Sciatic nerve (tissue), 2 donors: ENCODE results near the gene TSR1. TPM values are rescaled to one million over a fixed set of nuclear protein-coding genes. Genes with fewer than 3 reads are reported as not detected.
A peak's percentile ranks its signal among the peaks of the same experiment; 100 is the strongest.

Source experiments
- ATAC-seq: fragments of 200-7000 bp; cut with Tn5 transposase; one replicate; pipeline ENCODE4 v1.9.1; 2020; ENCODE audit warnings: mild to moderate bottlenecking, moderate library complexity
- DNase-seq: peaks from one replicate; pipeline ENCODE4 v3.0.0-alpha.2; 2020; ENCODE audit warnings: low spot score
- intact Hi-C: fragments of 100-400 bp; cut with DNase I; formaldehyde crosslinking; loops from one replicate; pipeline ENCODE4 v1.14.2; 2022
- total RNA-seq: library from RNA; stranded (reverse); fragmentation: NEBNext Ultra II Directional; extraction: Animal tissue kit (Norgen Biotek cat#: 25700); gene quantifications from one replicate; pipeline ENCODE4 v1.2.1, GENCODE V29; 2021
- donor health status: DM: no; HTN: no; CAD: no.
- donor health status: DM: no; HTN: no; CAD: no.

The TSR1 gene
- total RNA-seq = 18.4 TPM

GRCh38 chr17:2336215-2336851 is at the start of gene TSR1:
Gene TSR1, minus strand, starts transcription at chr17:2336457. Its CDS starts 30 bp downstream, at chr17:2336427.
- DNase-seq (peak; percentile 94), ATAC-seq (peak; percentile 98)
- intact Hi-C loops = no loop called here

GRCh38 chr17:2385240-2386210 is 49.3 kb upstream of the TSR1 start:
- no peak for ATAC-seq
- intact Hi-C loops = no loop called here
- DNase-seq = no peak

GRCh38 chr17:2384439-2385127 is 48.3 kb upstream of the TSR1 start:
- intact Hi-C loops = no loop called here
- DNase-seq (no peak), ATAC-seq (no peak)

- intact Hi-C loops = no loop called here
- ATAC-seq = no peak
- no peak for DNase-seq
Measured at GRCh38 chr17:2383628-2384167, 47.4 kb upstream of the TSR1 start.

- intact Hi-C loops = no loop called here
- DNase-seq (no peak), ATAC-seq (no peak)
Measured at GRCh38 chr17:2380950-2381649, 44.8 kb upstream of the TSR1 start.

- DNase-seq (no peak), ATAC-seq (no peak)
- intact Hi-C loops = no loop called here
Measured at GRCh38 chr17:2380226-2380922, 44.1 kb upstream of the TSR1 start.

- intact Hi-C loops = loop anchor here (5.0 kb wide), 1 partner anchor 38 kb away; no protein-coding TSS in a partner anchor
- no peak for DNase-seq
- ATAC-seq = no peak
Measured at GRCh38 chr17:2379489-2380225, 43.4 kb upstream of the TSR1 start.

- DNase-seq = no peak
- no peak for ATAC-seq
- intact Hi-C loops = loop anchor here (5.0 kb wide), 1 partner anchor 38 kb away; no protein-coding TSS in a partner anchor
Measured at GRCh38 chr17:2378905-2379304, 42.6 kb upstream of the TSR1 start.

GRCh38 chr17:2377659-2378058 is 41.4 kb upstream of the TSR1 start:
- no peak for DNase-seq
- no peak for ATAC-seq
- intact Hi-C loops = loop anchor here (5.0 kb wide), 1 partner anchor 40 kb away; no protein-coding TSS in a partner anchor

GRCh38 chr17:2376107-2376506 is 39.9 kb upstream of the TSR1 start:
- ATAC-seq = no peak
- intact Hi-C loops = loop anchor here (5.0 kb wide), 1 partner anchor 41 kb away; no protein-coding TSS in a partner anchor
- no peak for DNase-seq

- no peak for DNase-seq
- intact Hi-C loops = loop anchor here (5.0 kb wide), 1 partner anchor 42 kb away; no protein-coding TSS in a partner anchor
- no peak for ATAC-seq
Measured at GRCh38 chr17:2375406-2375805, 39.1 kb upstream of the TSR1 start.

- no peak for DNase-seq
- no peak for ATAC-seq
- intact Hi-C loops = loop anchor here (5.0 kb wide), 2 partner anchors 43 to 213 kb away; no protein-coding TSS in a partner anchor
Measured at GRCh38 chr17:2374549-2375285, 38.5 kb upstream of the TSR1 start.

GRCh38 chr17:2373179-2373578 is 36.9 kb upstream of the TSR1 start:
- ATAC-seq (no peak), DNase-seq (no peak)
- intact Hi-C loops = loop anchor here (5.0 kb wide), 1 partner anchor 214 kb away; no protein-coding TSS in a partner anchor

- DNase-seq = no peak
- ATAC-seq = no peak
- intact Hi-C loops = loop anchor here (5.0 kb wide), 1 partner anchor 215 kb away; no protein-coding TSS in a partner anchor
Measured at GRCh38 chr17:2372681-2373080, 36.4 kb upstream of the TSR1 start.

- no peak for DNase-seq
- ATAC-seq = no peak
- intact Hi-C loops = loop anchor here (5.0 kb wide), 1 partner anchor 215 kb away; no protein-coding TSS in a partner anchor
Measured at GRCh38 chr17:2372180-2372579, 35.9 kb upstream of the TSR1 start.
